Measurements from ENCODE around the gene ABCB4.

DNA sequence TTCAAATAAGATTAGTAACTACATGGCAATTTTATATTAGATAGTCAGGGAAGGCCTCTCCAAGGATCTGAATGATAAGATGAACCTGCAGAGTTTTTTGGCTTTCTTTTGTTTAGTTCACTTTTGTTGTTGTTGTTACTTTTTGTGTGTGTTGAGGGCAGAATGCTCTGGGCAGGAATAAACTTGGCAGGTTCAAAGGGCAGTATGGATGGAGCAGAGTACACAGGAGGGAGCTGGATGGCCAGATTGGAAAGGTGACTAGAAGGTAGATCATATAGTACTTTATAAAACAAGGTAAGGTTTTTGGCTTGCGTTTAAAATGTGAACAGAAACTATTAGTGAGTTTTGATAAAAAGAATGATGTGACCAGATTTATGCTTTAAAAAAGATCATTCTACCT, 112.1 kb downstream of the ABCB4 start:
- TF ChIP-seq POLR2A (IDR thresholded peaks at IDR 0.05; ENCODE audit: low read length) = no peak
- TF ChIP-seq GATA1 (IDR thresholded peaks at IDR 0.05; ENCODE audit: low read depth, low read length) = no peak
